ENCODE measurements around the gene PCBP2. TPM values are rescaled to one million over a fixed set of nuclear protein-coding genes. Genes with fewer than 3 reads are reported as not detected.

Gene PCBP2
- polyA plus RNA-seq, 1 donor from 2014 or later: 242 TPM

DNA sequence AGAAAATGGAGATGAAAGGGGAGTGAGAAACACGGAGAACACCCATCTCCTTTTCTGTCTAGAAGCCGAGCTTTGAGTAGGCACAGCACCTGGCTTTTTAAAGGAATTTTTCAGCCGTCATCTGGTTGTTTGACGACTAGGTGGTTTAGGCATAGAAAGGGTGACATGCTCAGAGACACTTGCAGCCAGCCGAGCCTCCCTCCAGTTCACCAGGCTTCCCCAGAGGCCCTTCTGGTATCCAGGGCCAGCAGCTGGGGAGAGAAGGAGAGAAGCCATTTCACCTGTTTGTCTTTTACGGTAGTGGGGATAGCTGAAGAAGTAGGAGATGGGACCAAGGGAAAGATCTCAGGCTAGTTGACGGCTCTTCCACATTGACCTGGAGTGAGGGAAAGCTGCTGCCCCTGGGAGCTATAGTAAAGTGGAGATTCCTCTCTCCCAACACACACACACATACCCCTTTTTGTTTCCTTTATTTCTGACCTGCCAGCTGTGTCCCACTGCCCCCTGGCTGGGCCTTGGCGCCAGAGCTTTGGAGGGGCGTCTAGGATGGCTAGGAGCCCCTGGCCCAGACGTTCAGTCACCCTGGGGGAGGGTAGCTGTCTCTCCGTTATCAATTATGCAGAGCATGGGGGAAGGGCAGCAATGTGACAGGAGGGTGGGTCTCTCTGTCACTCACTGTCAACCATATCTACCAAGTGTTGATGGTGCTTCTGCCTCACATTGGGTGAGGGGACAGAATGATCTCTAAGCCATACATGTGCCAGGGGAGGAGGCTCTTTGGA is 41.9 kb downstream of the PCBP2 start:
- peaks cover 57% of the 10 kb centered on the region for H3K79me2 ChIP-seq (replicated peaks; ENCODE audit: insufficient read depth, low read length)
- H3K27ac ChIP-seq (ENCODE audit: low read length): peak overlapping the region; percentile 96
- H2AFZ ChIP-seq (ENCODE audit: low read depth, low read length): peak overlapping the region; percentile 40

DNA sequence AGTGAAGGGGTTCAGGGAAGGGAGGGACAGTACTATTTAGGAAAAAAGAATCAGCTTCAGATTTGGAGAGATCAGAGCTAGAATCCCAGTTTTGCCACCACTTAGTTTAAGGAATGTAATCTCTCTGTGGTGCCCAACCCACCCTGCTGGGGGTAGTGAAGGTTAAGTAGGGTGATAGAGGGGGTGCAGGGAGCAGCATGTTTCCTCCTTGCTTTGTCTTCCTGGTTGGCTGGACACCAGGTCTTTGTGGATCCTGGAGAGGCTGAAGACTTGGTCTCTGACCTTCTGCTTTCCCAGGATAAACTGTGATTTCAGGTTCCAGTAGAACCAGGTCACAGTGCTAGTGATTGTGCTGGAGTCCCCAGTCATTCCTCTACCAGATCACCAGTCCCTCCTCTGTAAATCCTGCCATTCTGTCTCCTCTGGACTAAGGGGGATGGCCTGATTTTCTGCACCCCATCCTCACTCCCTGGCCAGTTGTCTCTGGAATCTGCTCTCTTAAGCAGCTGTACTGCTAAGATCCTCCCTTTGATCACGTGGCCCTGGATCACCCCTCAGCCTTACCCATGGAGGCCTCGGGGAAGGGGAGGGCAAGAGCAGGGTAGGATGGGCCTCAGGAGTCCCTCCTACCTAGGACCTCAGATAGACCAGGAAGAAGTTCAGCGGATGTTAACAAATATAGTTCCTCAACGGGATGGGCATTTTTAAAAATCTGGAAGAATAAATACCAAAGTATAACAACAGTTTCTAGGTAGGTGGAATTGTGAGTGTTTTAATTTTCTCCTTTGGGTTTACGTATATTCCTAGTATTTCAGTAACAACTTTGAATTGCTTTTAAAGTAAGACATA is 44.2 kb downstream of the PCBP2 start:
- Histone ChIP-seq H3K79me2 (replicated peaks; ENCODE audit: insufficient read depth, low read length) (peaks cover 51% of the 10 kb centered on the region), H3K9me2 (ENCODE audit: insufficient read depth, low read length) (no peaks in the 10 kb centered on the region), H3K9ac (ENCODE audit: low read length) (no peak overlapping the region), H3F3A (ENCODE audit: insufficient read depth, low read length, poor library complexity, severe bottlenecking) (peaks cover 8% of the 10 kb centered on the region), H3K27ac (ENCODE audit: low read length) (no peak overlapping the region), H3K36me3 (ENCODE audit: insufficient read depth, low read length) (peaks cover 3% of the 10 kb centered on the region), H3K4me3 (ENCODE audit: low read length) (peak overlapping the region; percentile 71), H2AFZ (ENCODE audit: low read depth, low read length) (no peak overlapping the region), H3K27me3 (ENCODE audit: insufficient read depth, low read depth, low read length) (no peaks in the 10 kb centered on the region), H4K20me1 (ENCODE audit: insufficient read depth) (no peaks in the 10 kb centered on the region), H3K4me2 (ENCODE audit: low read length) (no peak overlapping the region), H3K9me3 (ENCODE audit: low read length) (no peaks in the 10 kb centered on the region)
- TF ChIP-seq TAF1 (IDR thresholded peaks at IDR 0.05; ENCODE audit: low read depth) (no peak), EP300 (conservative IDR thresholded peaks at IDR 0.05; ENCODE audit: poor library complexity, severe bottlenecking) (no peak), SMC3 (conservative IDR thresholded peaks at IDR 0.05; ENCODE audit: poor library complexity) (no peak), RAD21 (conservative IDR thresholded peaks at IDR 0.05) (no peak)
- TF ChIP-seq, protein P1, sequence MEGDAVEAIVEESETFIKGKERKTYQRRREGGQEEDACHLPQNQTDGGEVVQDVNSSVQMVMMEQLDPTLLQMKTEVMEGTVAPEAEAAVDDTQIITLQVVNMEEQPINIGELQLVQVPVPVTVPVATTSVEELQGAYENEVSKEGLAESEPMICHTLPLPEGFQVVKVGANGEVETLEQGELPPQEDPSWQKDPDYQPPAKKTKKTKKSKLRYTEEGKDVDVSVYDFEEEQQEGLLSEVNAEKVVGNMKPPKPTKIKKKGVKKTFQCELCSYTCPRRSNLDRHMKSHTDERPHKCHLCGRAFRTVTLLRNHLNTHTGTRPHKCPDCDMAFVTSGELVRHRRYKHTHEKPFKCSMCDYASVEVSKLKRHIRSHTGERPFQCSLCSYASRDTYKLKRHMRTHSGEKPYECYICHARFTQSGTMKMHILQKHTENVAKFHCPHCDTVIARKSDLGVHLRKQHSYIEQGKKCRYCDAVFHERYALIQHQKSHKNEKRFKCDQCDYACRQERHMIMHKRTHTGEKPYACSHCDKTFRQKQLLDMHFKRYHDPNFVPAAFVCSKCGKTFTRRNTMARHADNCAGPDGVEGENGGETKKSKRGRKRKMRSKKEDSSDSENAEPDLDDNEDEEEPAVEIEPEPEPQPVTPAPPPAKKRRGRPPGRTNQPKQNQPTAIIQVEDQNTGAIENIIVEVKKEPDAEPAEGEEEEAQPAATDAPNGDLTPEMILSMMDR (IDR thresholded peaks at IDR 0.05; ENCODE audit: poor library complexity, severe bottlenecking): no peak
- TF ChIP-seq, protein P2, sequence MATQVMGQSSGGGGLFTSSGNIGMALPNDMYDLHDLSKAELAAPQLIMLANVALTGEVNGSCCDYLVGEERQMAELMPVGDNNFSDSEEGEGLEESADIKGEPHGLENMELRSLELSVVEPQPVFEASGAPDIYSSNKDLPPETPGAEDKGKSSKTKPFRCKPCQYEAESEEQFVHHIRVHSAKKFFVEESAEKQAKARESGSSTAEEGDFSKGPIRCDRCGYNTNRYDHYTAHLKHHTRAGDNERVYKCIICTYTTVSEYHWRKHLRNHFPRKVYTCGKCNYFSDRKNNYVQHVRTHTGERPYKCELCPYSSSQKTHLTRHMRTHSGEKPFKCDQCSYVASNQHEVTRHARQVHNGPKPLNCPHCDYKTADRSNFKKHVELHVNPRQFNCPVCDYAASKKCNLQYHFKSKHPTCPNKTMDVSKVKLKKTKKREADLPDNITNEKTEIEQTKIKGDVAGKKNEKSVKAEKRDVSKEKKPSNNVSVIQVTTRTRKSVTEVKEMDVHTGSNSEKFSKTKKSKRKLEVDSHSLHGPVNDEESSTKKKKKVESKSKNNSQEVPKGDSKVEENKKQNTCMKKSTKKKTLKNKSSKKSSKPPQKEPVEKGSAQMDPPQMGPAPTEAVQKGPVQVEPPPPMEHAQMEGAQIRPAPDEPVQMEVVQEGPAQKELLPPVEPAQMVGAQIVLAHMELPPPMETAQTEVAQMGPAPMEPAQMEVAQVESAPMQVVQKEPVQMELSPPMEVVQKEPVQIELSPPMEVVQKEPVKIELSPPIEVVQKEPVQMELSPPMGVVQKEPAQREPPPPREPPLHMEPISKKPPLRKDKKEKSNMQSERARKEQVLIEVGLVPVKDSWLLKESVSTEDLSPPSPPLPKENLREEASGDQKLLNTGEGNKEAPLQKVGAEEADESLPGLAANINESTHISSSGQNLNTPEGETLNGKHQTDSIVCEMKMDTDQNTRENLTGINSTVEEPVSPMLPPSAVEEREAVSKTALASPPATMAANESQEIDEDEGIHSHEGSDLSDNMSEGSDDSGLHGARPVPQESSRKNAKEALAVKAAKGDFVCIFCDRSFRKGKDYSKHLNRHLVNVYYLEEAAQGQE (IDR thresholded peaks at IDR 0.05; ENCODE audit: borderline replicate concordance): no peak

More for the DNA sequence above, 41.9 kb downstream of the PCBP2 start:
- H4K20me1 ChIP-seq (ENCODE audit: insufficient read depth): no peaks in the 10 kb centered on the region
- no peaks in the 10 kb centered on the region for H3K9me3 ChIP-seq (ENCODE audit: low read length)
- no peaks in the 10 kb centered on the region for H3K27me3 ChIP-seq (ENCODE audit: insufficient read depth, low read depth, low read length)
- no peaks in the 10 kb centered on the region for H3F3A ChIP-seq (ENCODE audit: insufficient read depth, low read length, poor library complexity, severe bottlenecking)
- H3K36me3 ChIP-seq (ENCODE audit: insufficient read depth, low read length): peaks cover 3% of the 10 kb centered on the region
- H3K4me2 ChIP-seq (ENCODE audit: low read length): peak overlapping the region; percentile 98
- H3K9me2 ChIP-seq (ENCODE audit: insufficient read depth, low read length): no peaks in the 10 kb centered on the region
- TF ChIP-seq SMC3 (conservative IDR thresholded peaks at IDR 0.05; ENCODE audit: poor library complexity) (no peak), POLR2AphosphoS5 (IDR thresholded peaks at IDR 0.05) (peak; percentile 24), EP300 (conservative IDR thresholded peaks at IDR 0.05; ENCODE audit: poor library complexity, severe bottlenecking) (peak; percentile 83), MXI1 (conservative IDR thresholded peaks at IDR 0.05; ENCODE audit: poor library complexity, severe bottlenecking) (no peak), RAD21 (conservative IDR thresholded peaks at IDR 0.05) (no peak), TAF1 (IDR thresholded peaks at IDR 0.05; ENCODE audit: low read depth) (no peak), EZH2 (IDR thresholded peaks at IDR 0.05; ENCODE audit: borderline replicate concordance, insufficient read depth, low read length, poor library complexity, severe bottlenecking) (no peak)
- TF ChIP-seq, protein P1 (IDR thresholded peaks at IDR 0.05; ENCODE audit: poor library complexity, severe bottlenecking): no peak
- TF ChIP-seq, protein P2 (IDR thresholded peaks at IDR 0.05; ENCODE audit: borderline replicate concordance): no peak
- peak overlapping the region; percentile 95 for H3K9ac ChIP-seq (ENCODE audit: low read length)
- H3K4me3 ChIP-seq (ENCODE audit: low read length): peak overlapping the region; percentile 70
